GM11168 (cell line): ENCODE data around the gene CFAP97.

Experiments
- in situ Hi-C: fragments of 300-500 bp; cut with MboI; formaldehyde crosslinking; loops from one replicate; pipeline ENCODE4 v1.12.0; 2022; ENCODE audit warnings: low sequenced_read_pairs; ENCODE audit not compliant: unreplicated experiment

Gene CFAP97

GRCh38 chr4:185115827-185116232, 88.0 kb downstream of the CFAP97 start:
- in situ Hi-C loops: no loop called here

DNA sequence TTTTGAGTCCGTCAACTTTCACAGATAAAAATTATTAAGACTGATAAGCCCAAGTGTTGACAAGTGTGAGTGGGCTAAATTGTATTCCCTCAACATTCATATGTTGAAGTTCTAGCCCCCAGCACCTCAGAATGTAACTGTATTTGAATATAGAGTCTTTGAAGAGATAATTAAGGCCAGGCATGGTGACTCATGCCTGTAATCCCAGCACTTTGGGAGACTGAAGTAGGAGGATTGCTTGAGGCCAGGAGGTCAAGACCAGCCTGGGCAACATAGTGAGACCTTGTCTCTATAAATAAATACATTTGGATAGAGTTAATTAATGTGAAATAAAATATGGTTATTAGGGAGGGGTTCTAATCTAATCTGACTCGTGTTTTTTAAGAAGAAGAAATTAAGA, 90.5 kb downstream of the CFAP97 start:
- in situ Hi-C loops: no loop called here

GRCh38 chr4:185112104-185112503, 91.7 kb downstream of the CFAP97 start:
- in situ Hi-C loops: no loop called here

GRCh38 chr4:185110375-185110823, 93.4 kb downstream of the CFAP97 start:
- in situ Hi-C loops: no loop called here

DNA sequence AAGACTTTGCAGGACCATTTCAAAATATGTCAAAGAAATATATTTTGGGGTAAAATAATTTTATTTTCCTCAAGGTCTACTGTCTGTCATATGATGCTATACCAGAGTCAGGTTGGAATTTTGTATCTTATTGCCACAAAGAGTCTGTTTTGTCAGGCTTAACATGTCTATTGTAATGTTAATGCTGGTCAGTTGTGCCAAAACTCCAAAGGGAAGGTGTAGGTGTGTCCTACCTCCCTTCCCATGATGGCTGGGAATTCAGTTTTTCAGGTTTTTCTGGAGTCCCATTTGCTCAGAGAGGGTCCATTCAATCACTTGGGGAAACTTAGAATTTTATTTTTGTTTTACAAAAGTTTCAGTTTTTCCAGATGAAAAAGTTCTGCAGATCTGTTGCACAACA, 94.1 kb downstream of the CFAP97 start:
- in situ Hi-C loops: no loop called here
